Astrocyte of the cerebellum (primary cell): ENCODE data around the gene CALML6.

ENCODE experiments used
- DNase-seq: peaks from one replicate; pipeline ENCODE4 v3.0.0-alpha.2; 2011; ENCODE audit warnings: low read depth
- H3K4me3 ChIP-seq: 2 replicates; pipeline ENCODE4 v1.5.1; 2011; ENCODE audit warnings: mild to moderate bottlenecking, low read depth, low read length, moderate library complexity
- in situ Hi-C: cut with HindIII; loops from 2 replicates; pipeline ENCODE4 v1.10.0; 2017; ENCODE audit warnings: low sequenced_read_pairs
- TF ChIP-seq, protein P1 (sequence below): IDR thresholded peaks from 2 replicates; pipeline ENCODE4 v1.5.1; 2012; ENCODE audit warnings: low read length, low read depth, moderate library complexity, mild to moderate bottlenecking; ENCODE audit errors: missing control alignments

The CALML6 gene

GRCh38 chr1:1942753-1943656 is 27.9 kb downstream of the CALML6 start:
- H3K4me3 ChIP-seq = no peak overlapping the region
- TF ChIP-seq, protein P1, sequence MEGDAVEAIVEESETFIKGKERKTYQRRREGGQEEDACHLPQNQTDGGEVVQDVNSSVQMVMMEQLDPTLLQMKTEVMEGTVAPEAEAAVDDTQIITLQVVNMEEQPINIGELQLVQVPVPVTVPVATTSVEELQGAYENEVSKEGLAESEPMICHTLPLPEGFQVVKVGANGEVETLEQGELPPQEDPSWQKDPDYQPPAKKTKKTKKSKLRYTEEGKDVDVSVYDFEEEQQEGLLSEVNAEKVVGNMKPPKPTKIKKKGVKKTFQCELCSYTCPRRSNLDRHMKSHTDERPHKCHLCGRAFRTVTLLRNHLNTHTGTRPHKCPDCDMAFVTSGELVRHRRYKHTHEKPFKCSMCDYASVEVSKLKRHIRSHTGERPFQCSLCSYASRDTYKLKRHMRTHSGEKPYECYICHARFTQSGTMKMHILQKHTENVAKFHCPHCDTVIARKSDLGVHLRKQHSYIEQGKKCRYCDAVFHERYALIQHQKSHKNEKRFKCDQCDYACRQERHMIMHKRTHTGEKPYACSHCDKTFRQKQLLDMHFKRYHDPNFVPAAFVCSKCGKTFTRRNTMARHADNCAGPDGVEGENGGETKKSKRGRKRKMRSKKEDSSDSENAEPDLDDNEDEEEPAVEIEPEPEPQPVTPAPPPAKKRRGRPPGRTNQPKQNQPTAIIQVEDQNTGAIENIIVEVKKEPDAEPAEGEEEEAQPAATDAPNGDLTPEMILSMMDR = no peak
- no peak for DNase-seq
- in situ Hi-C loops = no loop called here

DNA sequence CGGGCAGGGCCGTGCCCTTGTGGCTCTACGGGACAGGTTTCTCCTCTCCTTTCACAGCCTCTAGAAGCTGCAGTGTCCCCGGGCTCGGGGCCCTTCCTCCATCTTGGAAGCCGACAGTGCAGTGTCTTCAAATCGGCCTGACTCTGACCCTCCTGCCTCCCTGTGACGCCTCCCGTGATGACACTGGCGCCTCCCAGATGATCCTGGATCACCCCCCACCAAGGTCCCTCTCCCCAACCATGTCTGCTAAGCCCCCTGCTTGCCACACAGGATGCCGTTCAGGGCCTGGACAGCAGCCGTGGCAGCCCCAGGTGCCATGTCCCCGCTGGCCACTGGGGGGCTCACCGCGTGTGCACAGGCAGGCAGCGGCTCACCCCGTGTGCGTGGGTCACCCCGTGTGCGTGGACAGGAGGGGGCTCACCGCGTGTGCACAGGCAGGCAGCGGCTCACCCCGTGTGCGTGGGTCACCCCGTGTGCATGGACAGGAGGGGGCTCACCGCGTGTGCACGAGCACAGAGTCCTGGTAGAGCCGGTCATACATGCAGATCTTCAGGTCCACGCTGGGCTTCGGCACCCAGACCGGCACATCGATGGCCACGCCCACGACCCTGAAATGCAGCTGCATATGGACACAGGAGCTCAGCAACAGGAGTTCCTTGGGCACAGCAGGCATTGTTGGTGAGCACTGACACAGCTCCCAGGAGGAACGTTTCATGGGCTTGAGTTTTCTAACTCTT is 28.9 kb downstream of the CALML6 start:
- in situ Hi-C loops = no loop called here
- TF ChIP-seq, protein P1 = peak; percentile 90
- H3K4me3 ChIP-seq = no peak overlapping the region
- no peak for DNase-seq

GRCh38 chr1:1945782-1946393 is 30.8 kb downstream of the CALML6 start:
- DNase-seq = no peak
- in situ Hi-C loops = no loop called here
- no peak overlapping the region for H3K4me3 ChIP-seq
- TF ChIP-seq, protein P1 = no peak

DNA sequence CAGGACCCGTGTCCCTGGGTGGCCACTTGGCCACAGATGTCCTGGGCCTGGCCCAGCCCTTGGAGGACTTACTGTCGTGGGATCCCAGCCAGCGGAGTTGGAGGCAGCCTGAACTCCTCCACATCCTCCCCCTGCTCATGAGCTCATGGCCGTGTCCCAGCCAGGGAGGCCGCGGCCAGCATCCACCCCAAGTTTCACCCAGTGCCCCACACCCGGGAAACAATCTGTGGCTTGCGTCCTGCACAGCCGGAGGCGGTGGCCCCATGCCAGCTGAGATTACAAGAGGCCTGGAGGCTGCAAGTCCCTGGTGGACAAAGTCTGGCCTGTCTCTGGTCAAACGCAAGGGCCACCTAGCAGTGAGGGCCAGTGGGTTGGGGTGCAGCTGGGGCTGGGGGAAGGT is 31.5 kb downstream of the CALML6 start:
- DNase-seq = no peak
- in situ Hi-C loops = no loop called here
- TF ChIP-seq, protein P1 = no peak
- no peak overlapping the region for H3K4me3 ChIP-seq

DNA sequence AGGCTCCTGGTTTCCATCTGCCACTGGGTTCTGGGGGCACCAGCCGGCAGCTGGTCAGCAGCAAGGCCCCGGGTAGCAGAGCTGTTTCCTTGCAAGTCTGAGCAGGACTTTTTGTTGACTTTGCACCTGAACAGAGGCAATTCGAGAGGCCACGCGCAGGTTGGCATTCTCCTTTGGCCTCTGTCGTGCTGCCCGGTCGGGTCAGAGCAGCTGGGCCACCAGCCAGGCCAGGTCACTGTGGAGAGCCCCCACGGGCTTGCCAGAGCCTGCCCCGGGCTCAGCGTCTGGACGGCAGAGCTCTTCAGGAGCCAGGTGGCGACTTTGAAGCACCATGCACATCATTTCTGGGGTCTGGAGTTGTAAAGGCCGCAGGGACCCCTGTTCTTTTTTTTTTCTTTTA is 32.4 kb downstream of the CALML6 start:
- DNase-seq = no peak
- H3K4me3 ChIP-seq = no peak overlapping the region
- in situ Hi-C loops = no loop called here
- TF ChIP-seq, protein P1 = no peak

DNA sequence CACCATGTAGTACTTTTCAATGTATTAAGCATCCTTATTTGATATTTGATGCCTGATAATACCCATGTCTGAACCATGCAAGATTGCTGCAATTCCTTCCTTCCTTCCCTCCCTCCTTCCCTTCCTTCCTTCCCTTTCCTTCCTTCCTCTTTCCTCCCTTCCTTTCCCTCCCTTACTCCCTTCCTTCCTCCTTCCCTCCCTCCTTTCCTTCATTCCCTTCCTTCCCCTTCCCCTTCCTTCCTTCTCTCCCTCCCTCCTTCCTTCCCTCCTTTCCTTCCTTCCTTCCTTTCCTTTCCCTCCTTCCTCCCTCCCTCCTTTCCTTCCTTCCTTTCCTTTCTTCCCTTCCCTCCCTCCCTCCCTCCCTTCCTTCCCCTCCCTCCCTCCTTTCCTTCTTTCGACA is 33.7 kb downstream of the CALML6 start:
- in situ Hi-C loops = no loop called here
- H3K4me3 ChIP-seq = no peak overlapping the region
- TF ChIP-seq, protein P1 = no peak
- DNase-seq = no peak
